ENCODE measurements around the gene SEC14L5.

Gene SEC14L5

GRCh38 chr16:5040451-5040850 lies 82.3 kb downstream of the SEC14L5 start:
- H3K4me3 ChIP-seq (ENCODE audit: low read depth, low read length, poor library complexity, severe bottlenecking) = no peak overlapping the region
- H3K36me3 ChIP-seq (ENCODE audit: insufficient read depth, low read length) = no peaks in the 10 kb centered on the region
- no peaks in the 10 kb centered on the region; the same call in 1 of the 2 replicates for H3K27me3 ChIP-seq (ENCODE audit: insufficient read depth, low read length)
- no peak overlapping the region for H2AFZ ChIP-seq (ENCODE audit: low read length)
- H3K9ac ChIP-seq (ENCODE audit: low read length) = no peak overlapping the region
- peaks cover 9% of the 10 kb centered on the region for H3K4me1 ChIP-seq (ENCODE audit: insufficient read depth, low read length, severe bottlenecking)
- no peaks in the 10 kb centered on the region for H3F3A ChIP-seq (ENCODE audit: insufficient read depth, low read length)
- H3K9me3 ChIP-seq (ENCODE audit: low read length) = no peaks in the 10 kb centered on the region
- no peak for TF ChIP-seq EZH2 (IDR thresholded peaks at IDR 0.05; ENCODE audit: borderline replicate concordance, low read length)
- TF ChIP-seq, protein P1, sequence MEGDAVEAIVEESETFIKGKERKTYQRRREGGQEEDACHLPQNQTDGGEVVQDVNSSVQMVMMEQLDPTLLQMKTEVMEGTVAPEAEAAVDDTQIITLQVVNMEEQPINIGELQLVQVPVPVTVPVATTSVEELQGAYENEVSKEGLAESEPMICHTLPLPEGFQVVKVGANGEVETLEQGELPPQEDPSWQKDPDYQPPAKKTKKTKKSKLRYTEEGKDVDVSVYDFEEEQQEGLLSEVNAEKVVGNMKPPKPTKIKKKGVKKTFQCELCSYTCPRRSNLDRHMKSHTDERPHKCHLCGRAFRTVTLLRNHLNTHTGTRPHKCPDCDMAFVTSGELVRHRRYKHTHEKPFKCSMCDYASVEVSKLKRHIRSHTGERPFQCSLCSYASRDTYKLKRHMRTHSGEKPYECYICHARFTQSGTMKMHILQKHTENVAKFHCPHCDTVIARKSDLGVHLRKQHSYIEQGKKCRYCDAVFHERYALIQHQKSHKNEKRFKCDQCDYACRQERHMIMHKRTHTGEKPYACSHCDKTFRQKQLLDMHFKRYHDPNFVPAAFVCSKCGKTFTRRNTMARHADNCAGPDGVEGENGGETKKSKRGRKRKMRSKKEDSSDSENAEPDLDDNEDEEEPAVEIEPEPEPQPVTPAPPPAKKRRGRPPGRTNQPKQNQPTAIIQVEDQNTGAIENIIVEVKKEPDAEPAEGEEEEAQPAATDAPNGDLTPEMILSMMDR (IDR thresholded peaks at IDR 0.05; ENCODE audit: low read length) = no peak
- no peaks in the 10 kb centered on the region for H3K9me2 ChIP-seq (ENCODE audit: low read depth, low read length)
- H3K27ac ChIP-seq (ENCODE audit: low read depth, low read length, poor library complexity, severe bottlenecking) = no peak overlapping the region
- H3K79me2 ChIP-seq (ENCODE audit: insufficient read depth, low read length) = no peaks in the 10 kb centered on the region
- no peaks in the 10 kb centered on the region for H4K20me1 ChIP-seq (ENCODE audit: insufficient read depth, low read length)
- H3K4me2 ChIP-seq (ENCODE audit: low read length) = no peak overlapping the region

- TF ChIP-seq, protein P1 (IDR thresholded peaks at IDR 0.05; ENCODE audit: low read length) = no peak
- TF ChIP-seq EZH2 (IDR thresholded peaks at IDR 0.05; ENCODE audit: borderline replicate concordance, low read length) = no peak
- Histone ChIP-seq H3F3A (ENCODE audit: insufficient read depth, low read length) (no peaks in the 10 kb centered on the region), H3K36me3 (ENCODE audit: insufficient read depth, low read length) (no peaks in the 10 kb centered on the region), H3K4me2 (ENCODE audit: low read length) (no peak overlapping the region), H4K20me1 (ENCODE audit: insufficient read depth, low read length) (no peaks in the 10 kb centered on the region), H3K9me2 (ENCODE audit: low read depth, low read length) (no peaks in the 10 kb centered on the region), H3K4me3 (ENCODE audit: low read depth, low read length, poor library complexity, severe bottlenecking) (no peak overlapping the region), H3K9ac (ENCODE audit: low read length) (no peak overlapping the region), H3K9me3 (ENCODE audit: low read length) (no peaks in the 10 kb centered on the region), H3K79me2 (ENCODE audit: insufficient read depth, low read length) (no peaks in the 10 kb centered on the region), H3K27me3 (ENCODE audit: insufficient read depth, low read length) (no peaks in the 10 kb centered on the region; the same call in 1 of the 2 replicates), H3K4me1 (ENCODE audit: insufficient read depth, low read length, severe bottlenecking) (peaks cover 2% of the 10 kb centered on the region), H2AFZ (ENCODE audit: low read length) (no peak overlapping the region), H3K27ac (ENCODE audit: low read depth, low read length, poor library complexity, severe bottlenecking) (no peak overlapping the region)
Observed at GRCh38 chr16:5041600-5042133, 83.5 kb downstream of the SEC14L5 start.

DNA sequence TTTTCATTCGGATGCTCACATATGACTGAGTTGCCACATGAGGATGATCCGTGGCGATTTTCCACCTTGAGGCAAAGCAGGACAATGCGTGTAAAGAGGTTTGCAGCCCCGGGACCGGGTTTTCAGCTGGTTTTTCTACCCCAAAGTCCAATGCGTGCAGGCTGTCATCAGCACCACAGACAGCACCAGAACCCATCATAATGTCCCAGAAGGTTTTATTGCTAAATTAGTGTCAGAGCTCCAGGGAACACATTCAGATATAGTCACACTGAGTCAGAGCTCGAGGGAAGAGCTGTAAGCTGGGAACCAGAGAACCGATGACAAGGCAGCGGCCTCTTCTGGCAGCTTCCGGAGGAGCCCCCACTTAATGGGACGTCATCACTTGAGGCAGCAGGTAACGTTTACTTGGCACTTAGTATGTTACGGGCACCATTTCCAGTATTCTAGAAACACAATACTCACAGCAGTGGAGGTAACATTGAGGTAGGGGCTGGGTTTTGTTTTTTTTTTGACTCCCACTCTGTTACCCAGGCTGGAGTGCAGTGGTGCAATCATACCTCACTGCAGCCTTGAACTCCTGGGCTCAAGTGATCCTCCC lies 84.5 kb downstream of the SEC14L5 start:
- Histone ChIP-seq H3K9me3 (ENCODE audit: low read length) (no peaks in the 10 kb centered on the region), H3K79me2 (ENCODE audit: insufficient read depth, low read length) (no peaks in the 10 kb centered on the region), H3K36me3 (ENCODE audit: insufficient read depth, low read length) (no peaks in the 10 kb centered on the region), H3K4me1 (ENCODE audit: insufficient read depth, low read length, severe bottlenecking) (no peaks in the 10 kb centered on the region), H3K9ac (ENCODE audit: low read length) (no peak overlapping the region), H4K20me1 (ENCODE audit: insufficient read depth, low read length) (no peaks in the 10 kb centered on the region), H3K9me2 (ENCODE audit: low read depth, low read length) (no peaks in the 10 kb centered on the region), H3K4me2 (ENCODE audit: low read length) (no peak overlapping the region), H3K27ac (ENCODE audit: low read depth, low read length, poor library complexity, severe bottlenecking) (no peak overlapping the region), H2AFZ (ENCODE audit: low read length) (no peak overlapping the region), H3K4me3 (ENCODE audit: low read depth, low read length, poor library complexity, severe bottlenecking) (no peak overlapping the region), H3K27me3 (ENCODE audit: insufficient read depth, low read length) (no peaks in the 10 kb centered on the region; the same call in 1 of the 2 replicates), H3F3A (ENCODE audit: insufficient read depth, low read length) (no peaks in the 10 kb centered on the region)
- TF ChIP-seq, protein P1 (IDR thresholded peaks at IDR 0.05; ENCODE audit: low read length) = no peak
- TF ChIP-seq EZH2 (IDR thresholded peaks at IDR 0.05; ENCODE audit: borderline replicate concordance, low read length) = no peak
